ENCODE results near the gene PIAS1.

The PIAS1 gene

GRCh38 chr15:68073576-68074288 is 19.6 kb downstream of the PIAS1 start:
- DNase-seq, result no peak

- no peak for DNase-seq
These were observed 21.8 kb downstream of the PIAS1 start for GRCh38 chr15:68075764-68076385.

GRCh38 chr15:68078365-68078764 is 24.2 kb downstream of the PIAS1 start:
- DNase-seq, result no peak

GRCh38 chr15:68080334-68080733 is 26.2 kb downstream of the PIAS1 start:
- no peak for DNase-seq

GRCh38 chr15:68080783-68081182 is 26.7 kb downstream of the PIAS1 start:
- DNase-seq, result no peak

GRCh38 chr15:68081869-68082505 is 27.9 kb downstream of the PIAS1 start:
- no peak for DNase-seq

- no peak for DNase-seq
These were observed 28.6 kb downstream of the PIAS1 start for GRCh38 chr15:68082735-68083134.

GRCh38 chr15:68083463-68083862 is 29.3 kb downstream of the PIAS1 start:
- DNase-seq, result no peak

- no peak for DNase-seq
These were observed 30.9 kb downstream of the PIAS1 start for GRCh38 chr15:68085052-68085451.

GRCh38 chr15:68091743-68092142 is 37.6 kb downstream of the PIAS1 start:
- DNase-seq, result no peak

GRCh38 chr15:68096099-68096498 is 42.0 kb downstream of the PIAS1 start:
- DNase-seq, result no peak

GRCh38 chr15:68097029-68097428 is 42.9 kb downstream of the PIAS1 start:
- no peak for DNase-seq

GRCh38 chr15:68098465-68098864 is 44.4 kb downstream of the PIAS1 start:
- no peak for DNase-seq

- no peak for DNase-seq
These were observed 46.1 kb downstream of the PIAS1 start for GRCh38 chr15:68100194-68100593.

- no peak for DNase-seq
These were observed 49.5 kb downstream of the PIAS1 start for GRCh38 chr15:68103603-68104002.

GRCh38 chr15:68106656-68107055 is 52.5 kb downstream of the PIAS1 start:
- DNase-seq, result no peak

- no peak for DNase-seq
These were observed 53.0 kb downstream of the PIAS1 start for GRCh38 chr15:68107142-68107541.

- no peak for DNase-seq
These were observed 58.6 kb downstream of the PIAS1 start for GRCh38 chr15:68112706-68113105.

GRCh38 chr15:68113273-68113672 is 59.2 kb downstream of the PIAS1 start:
- no peak for DNase-seq

GRCh38 chr15:68113751-68114150 is 59.6 kb downstream of the PIAS1 start:
- no peak for DNase-seq

GRCh38 chr15:68114356-68114755 is 60.2 kb downstream of the PIAS1 start:
- DNase-seq, result no peak

- no peak for DNase-seq
These were observed 60.7 kb downstream of the PIAS1 start for GRCh38 chr15:68114840-68115239.

GRCh38 chr15:68124700-68125099 is 70.6 kb downstream of the PIAS1 start:
- DNase-seq, result no peak

GRCh38 chr15:68126396-68126795 is 72.3 kb downstream of the PIAS1 start:
- DNase-seq, result no peak
